BLaER1 treated with 17β-estradiol and CSF1 and Interleukin-3, amounts not matched to agents 10 nM and 100 nM (cell line): ENCODE results near the gene ZNF335.

ENCODE experiments used
- H3K27ac ChIP-seq, 11 experiments: shearing (Covaris generic); formaldehyde crosslinking; 2 replicates each; pipeline ENCODE4 v1.8.1; 2022
- H3K27me3 ChIP-seq, 11 experiments: shearing (Covaris generic); formaldehyde crosslinking; 2 replicates each; pipeline ENCODE4 v1.8.1; 2022
- H3K36me3 ChIP-seq, 11 experiments: shearing (Covaris generic); formaldehyde crosslinking; 2 replicates each; pipeline ENCODE4 v1.8.1; 2022
- H3K4me1 ChIP-seq, 10 experiments: shearing (Covaris generic); formaldehyde crosslinking; 2 replicates each; pipeline ENCODE4 v1.8.1; 2022
- H3K4me2 ChIP-seq, 11 experiments: shearing (Covaris generic); formaldehyde crosslinking; 2 replicates each; pipeline ENCODE4 v1.8.1; 2022
- H3K4me3 ChIP-seq, 10 experiments: shearing (Covaris generic); formaldehyde crosslinking; 2 replicates each; pipeline ENCODE4 v1.8.1; 2022
- H3K9ac ChIP-seq, 11 experiments: shearing (Covaris generic); formaldehyde crosslinking; 2 replicates each; pipeline ENCODE4 v1.8.1; 2022
- H3K9me3 ChIP-seq, 11 experiments: shearing (Covaris generic); formaldehyde crosslinking; replicated peaks in 1 of 11; 2 replicates each; pipeline ENCODE4 v1.8.1; 2022
- H4K20me1 ChIP-seq, 11 experiments: shearing (Covaris generic); formaldehyde crosslinking; 2 replicates each; pipeline ENCODE4 v1.8.1; 2022
- Cebpa-rat ChIP-seq, 11 experiments: shearing (Covaris generic); IDR thresholded peaks; 2 replicates each; pipeline ENCODE4 v1.8.1; 2022

Gene ZNF335

GRCh38 chr20:45924391-45925261, 47.4 kb downstream of the ZNF335 start:
- peak overlapping the region in 4 of 11 experiments; percentile 50 to 79 (median 69); a peak in 8 of 22 replicates for H3K9ac ChIP-seq
- no peaks in the 10 kb centered on the region for H3K9me3 ChIP-seq
- no peak overlapping the region for H3K4me3 ChIP-seq
- peak overlapping the region in 4 of 11 experiments; percentile 20 to 85 (median 76); a peak in 8 of 22 replicates for H3K4me2 ChIP-seq
- H3K4me1 ChIP-seq = peaks cover 6 to 65% (median 16%) of the 10 kb centered on the region in 10 experiments; a peak in 17 of 20 replicates
- H3K27ac ChIP-seq = peak overlapping the region in 5 of 11 experiments; percentile 14 to 85 (median 74); a peak in 8 of 22 replicates
- no peak for TF ChIP-seq Cebpa-rat (IDR thresholded peaks at IDR 0.05)
- no peaks in the 10 kb centered on the region for H4K20me1 ChIP-seq
- no peaks in the 10 kb centered on the region for H3K27me3 ChIP-seq
- H3K36me3 ChIP-seq = no peaks in the 10 kb centered on the region

DNA sequence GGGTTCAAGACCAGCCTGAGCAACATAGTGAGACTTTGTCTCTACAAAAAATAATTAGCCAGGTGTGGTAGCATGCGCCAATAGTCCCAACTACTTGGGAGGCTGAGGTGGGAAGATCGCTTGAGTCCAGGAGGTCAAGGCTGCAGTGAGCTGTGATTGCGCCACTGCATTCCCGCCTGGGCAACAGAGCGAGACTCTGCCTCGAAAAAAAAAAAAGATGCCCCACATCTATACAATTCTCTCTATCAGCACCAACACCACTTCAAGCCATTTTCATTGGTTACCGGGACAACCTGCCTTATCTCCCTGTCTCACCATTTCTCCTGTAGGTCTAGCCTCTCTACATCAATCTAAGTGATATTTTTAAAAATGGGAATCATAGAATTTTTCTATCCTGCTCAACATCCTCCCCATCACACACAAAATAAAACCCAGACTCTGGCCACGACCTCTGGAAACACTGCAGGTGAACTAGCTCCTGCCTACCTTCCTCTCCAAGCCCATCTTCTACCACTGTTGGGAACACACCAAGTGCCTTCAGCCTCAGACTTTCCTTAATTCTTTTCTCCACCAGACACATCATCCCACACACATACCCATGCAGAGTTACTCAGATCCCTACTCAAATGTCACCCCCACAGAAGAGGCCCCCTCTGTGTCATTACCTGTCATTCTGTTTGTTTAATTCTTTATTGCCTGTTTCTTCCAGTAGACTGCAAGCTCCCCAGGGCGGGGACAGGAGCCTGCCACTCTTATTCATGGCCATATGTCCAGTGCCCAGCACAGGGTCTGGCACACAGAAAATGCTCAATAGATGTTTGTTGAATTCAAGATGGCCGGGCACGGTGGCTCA, 50.4 kb downstream of the ZNF335 start:
- Histone ChIP-seq H3K27me3 (no peaks in the 10 kb centered on the region), H4K20me1 (no peaks in the 10 kb centered on the region), H3K9me3 (no peaks in the 10 kb centered on the region), H3K27ac (no peak overlapping the region), H3K4me1 (peaks cover 6 to 96% (median 16%) of the 10 kb centered on the region in 10 experiments; a peak in 17 of 20 replicates), H3K4me3 (no peak overlapping the region), H3K4me2 (peak overlapping the region in 4 of 11 experiments; percentile 45 to 81 (median 74); a peak in 7 of 22 replicates), H3K9ac (no peak overlapping the region), H3K36me3 (no peaks in the 10 kb centered on the region)
- no peak for TF ChIP-seq Cebpa-rat (IDR thresholded peaks at IDR 0.05)

- Histone ChIP-seq H3K9ac (peak overlapping the region in 1 of 11 experiments; percentile 13; a peak in 1 of 22 replicates), H3K9me3 (no peaks in the 10 kb centered on the region), H3K4me3 (no peak overlapping the region), H3K27me3 (no peaks in the 10 kb centered on the region), H3K4me1 (peaks cover 6 to 99% (median 16%) of the 10 kb centered on the region in 10 experiments; a peak in 17 of 20 replicates), H3K4me2 (peak overlapping the region in 4 of 11 experiments; percentile 45 to 81 (median 74); a peak in 8 of 22 replicates), H3K27ac (peak overlapping the region in 2 of 11 experiments; percentile 13 to 30; a peak in 2 of 22 replicates), H4K20me1 (no peaks in the 10 kb centered on the region), H3K36me3 (no peaks in the 10 kb centered on the region)
- TF ChIP-seq Cebpa-rat (IDR thresholded peaks at IDR 0.05) = no peak
These were observed 51.3 kb downstream of the ZNF335 start for GRCh38 chr20:45920462-45921336.

DNA sequence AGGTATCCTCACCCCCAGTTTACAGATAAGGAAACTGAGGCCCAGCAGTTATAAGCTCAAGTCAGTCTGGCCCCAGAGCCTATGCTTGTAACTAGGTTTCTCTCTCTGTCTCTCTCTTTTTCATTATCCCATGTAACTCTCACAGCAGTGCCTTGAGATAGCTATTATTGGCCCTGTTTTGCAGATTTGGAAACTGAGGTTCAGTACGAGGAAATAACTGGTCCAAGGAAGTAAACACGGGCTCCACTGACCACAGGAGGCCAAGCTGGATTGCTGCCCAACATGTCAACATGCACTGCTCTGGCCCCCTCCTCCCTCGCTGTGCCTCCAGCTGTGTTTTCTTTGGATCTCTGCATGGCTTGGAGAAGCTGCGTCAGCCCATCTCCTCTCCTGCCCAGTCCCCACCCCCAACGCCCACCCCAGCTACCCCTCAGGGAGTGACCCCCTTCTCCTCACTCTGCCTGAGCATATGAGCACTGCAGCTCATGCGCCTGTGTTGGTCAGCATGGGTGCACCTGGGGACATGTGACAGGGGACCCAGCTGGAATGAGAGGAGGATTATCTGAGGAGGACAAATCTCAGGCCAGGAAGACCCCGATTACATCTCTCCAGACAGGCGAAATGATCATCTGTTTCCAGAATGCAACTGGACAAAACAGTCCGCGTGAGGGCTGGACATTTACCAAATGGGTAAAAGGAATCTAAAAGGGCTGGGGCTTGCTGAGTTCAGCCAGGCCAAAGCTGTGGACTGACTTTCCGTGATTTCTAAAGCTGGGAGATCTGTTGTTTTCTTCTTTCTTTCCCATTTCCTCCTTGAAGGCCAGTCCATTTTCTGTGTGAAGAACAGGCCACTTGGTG, 52.2 kb downstream of the ZNF335 start:
- Histone ChIP-seq H4K20me1 (no peaks in the 10 kb centered on the region), H3K27ac (peak overlapping the region in 2 of 11 experiments; percentile 13 to 30; a peak in 2 of 22 replicates), H3K36me3 (no peaks in the 10 kb centered on the region)

GRCh38 chr20:45918779-45919537, 53.0 kb downstream of the ZNF335 start:
- H3K4me2 ChIP-seq = peak overlapping the region in 3 of 11 experiments; percentile 40 to 81 (median 81); a peak in 6 of 22 replicates
- peak overlapping the region in 3 of 11 experiments; percentile 42 to 68 (median 56); a peak in 5 of 22 replicates for H3K27ac ChIP-seq
- H4K20me1 ChIP-seq = no peaks in the 10 kb centered on the region
- H3K9ac ChIP-seq = peak overlapping the region in 3 of 11 experiments; percentile 15 to 34 (median 18); a peak in 4 of 22 replicates
- H3K36me3 ChIP-seq = no peaks in the 10 kb centered on the region
- TF ChIP-seq Cebpa-rat (IDR thresholded peaks at IDR 0.05) = no peak
- H3K4me3 ChIP-seq = no peak overlapping the region
- H3K4me1 ChIP-seq = peaks cover 6 to 99% (median 17%) of the 10 kb centered on the region in 10 experiments; a peak in 17 of 20 replicates
- H3K9me3 ChIP-seq = no peaks in the 10 kb centered on the region
- H3K27me3 ChIP-seq = peaks cover 0 to 3% (median 0%) of the 10 kb centered on the region in 11 experiments; a peak in 4 of 22 replicates

More for the DNA sequence above, 52.2 kb downstream of the ZNF335 start:
- peaks cover 6 to 99% (median 16%) of the 10 kb centered on the region in 10 experiments; a peak in 17 of 20 replicates for H3K4me1 ChIP-seq
- peak overlapping the region in 3 of 11 experiments; percentile 67 to 81 (median 81); a peak in 6 of 22 replicates for H3K4me2 ChIP-seq
- H3K9me3 ChIP-seq = no peaks in the 10 kb centered on the region
- no peak overlapping the region for H3K4me3 ChIP-seq
- peak overlapping the region in 2 of 11 experiments; percentile 13 to 15; a peak in 2 of 22 replicates for H3K9ac ChIP-seq
- no peaks in the 10 kb centered on the region for H3K27me3 ChIP-seq
- TF ChIP-seq Cebpa-rat (IDR thresholded peaks at IDR 0.05) = no peak

- Histone ChIP-seq H3K9ac (peak overlapping the region in 4 of 11 experiments; percentile 7 to 34 (median 16); a peak in 5 of 22 replicates), H3K4me3 (no peak overlapping the region), H3K27ac (peak overlapping the region in 3 of 11 experiments; percentile 42 to 68 (median 56); a peak in 5 of 22 replicates), H3K9me3 (no peaks in the 10 kb centered on the region), H3K4me2 (peak overlapping the region in 3 of 11 experiments; percentile 40 to 81 (median 81); a peak in 6 of 22 replicates), H4K20me1 (no peaks in the 10 kb centered on the region), H3K4me1 (peaks cover 6 to 99% (median 20%) of the 10 kb centered on the region in 10 experiments; a peak in 17 of 20 replicates), H3K36me3 (no peaks in the 10 kb centered on the region), H3K27me3 (peaks cover 0 to 10% (median 0%) of the 10 kb centered on the region in 11 experiments; a peak in 7 of 22 replicates)
- TF ChIP-seq Cebpa-rat (IDR thresholded peaks at IDR 0.05) = no peak
These were observed 53.7 kb downstream of the ZNF335 start for GRCh38 chr20:45918182-45918737.
